Measurements from ENCODE around the gene PPP6R2. TPM values are rescaled to one million over a fixed set of nuclear protein-coding genes. Genes with fewer than 3 reads are reported as not detected.

PPP6R2 gene
- total RNA-seq, 8 experiments from 2014 or later = 25.1 to 75.6 (median 40.4) TPM

- WGBS, 10 experiments = 82 to 100% methylated on average over 1 to 6 of the region's 34 CpGs; no CpG with 5 or more reads in 8 of the 10 experiments
- H3K4me3 ChIP-seq = no peak overlapping the region
- no peak for ATAC-seq (replicated peaks in 6 of 8)
- H3K27ac ChIP-seq = no peak overlapping the region
- in situ Hi-C loops (cut with MboI; ENCODE audit: low pct_unique_long_range_greater_than_20kb in 2 of 9, low sequenced_read_pairs in 9 of 9, unreplicated experiment in 9 of 9) = no loop called here
- no peaks in the 10 kb centered on the region for H3K4me1 ChIP-seq (replicated peaks in 1 of 2)
These were observed 95.5 kb downstream of the PPP6R2 start for GRCh38 chr22:50438305-50439275.

- in situ Hi-C loops (cut with MboI; ENCODE audit: low pct_unique_long_range_greater_than_20kb in 2 of 9, low sequenced_read_pairs in 9 of 9, unreplicated experiment in 9 of 9) = no loop called here
- peaks cover 0 to 2% of the 10 kb centered on the region in 2 donors for H3K4me1 ChIP-seq (replicated peaks in 1 of 2)
- no peak overlapping the region for H3K4me3 ChIP-seq
- no peak for ATAC-seq (replicated peaks in 6 of 8)
- WGBS, 10 experiments = 0 to 97% (median 71%) methylated on average over 1 to 6 of the region's 17 CpGs; no CpG with 5 or more reads in 5 of the 10 experiments
- H3K27ac ChIP-seq = no peak overlapping the region
These were observed 96.3 kb downstream of the PPP6R2 start for GRCh38 chr22:50439314-50439870.

- in situ Hi-C loops (cut with MboI; ENCODE audit: low pct_unique_long_range_greater_than_20kb in 2 of 9, low sequenced_read_pairs in 9 of 9, unreplicated experiment in 9 of 9) = no loop called here
- Histone ChIP-seq H3K4me1 (replicated peaks in 1 of 2) (peaks cover 0 to 2% of the 10 kb centered on the region in 2 donors), H3K27ac (no peak overlapping the region), H3K4me3 (no peak overlapping the region)
- WGBS, 10 experiments = 90 to 100% methylated on average over 2 to 5 of the region's 10 CpGs; no CpG with 5 or more reads in 8 of the 10 experiments
- no peak for ATAC-seq (replicated peaks in 6 of 8)
These were observed 96.8 kb downstream of the PPP6R2 start for GRCh38 chr22:50439871-50440331.

- peaks cover 0 to 2% of the 10 kb centered on the region in 2 donors for H3K4me1 ChIP-seq (replicated peaks in 1 of 2)
- H3K27ac ChIP-seq = no peak overlapping the region
- in situ Hi-C loops (cut with MboI; ENCODE audit: low pct_unique_long_range_greater_than_20kb in 2 of 9, low sequenced_read_pairs in 9 of 9, unreplicated experiment in 9 of 9) = no loop called here
- no peak overlapping the region for H3K4me3 ChIP-seq
- ATAC-seq (replicated peaks in 6 of 8) = peak in 1 of 8 experiments; percentile 6
- 92% methylated on average over 15 of the region's 26 CpGs; no CpG with 5 or more reads in 9 of the 10 experiments for WGBS, 10 experiments
These were observed 97.6 kb downstream of the PPP6R2 start for GRCh38 chr22:50440544-50441249.

- WGBS, 10 experiments = 60 to 100% methylated on average over 1 to 2 of the region's 17 CpGs; no CpG with 5 or more reads in 8 of the 10 experiments
- no peak for ATAC-seq (replicated peaks in 6 of 8)
These were observed 98.4 kb downstream of the PPP6R2 start for GRCh38 chr22:50441428-50441993.

GRCh38 chr22:50443197-50443596, 100.1 kb downstream of the PPP6R2 start:
- H3K27ac ChIP-seq = no peak overlapping the region
- in situ Hi-C loops (cut with MboI; ENCODE audit: low pct_unique_long_range_greater_than_20kb in 2 of 9, low sequenced_read_pairs in 9 of 9, unreplicated experiment in 9 of 9) = no loop called here
- H3K4me1 ChIP-seq (replicated peaks in 1 of 2) = peaks cover 0 to 2% of the 10 kb centered on the region in 2 donors
- no peak overlapping the region for H3K4me3 ChIP-seq
- peak in 4 of 8 experiments; percentile 3 to 25 (median 6) for ATAC-seq (replicated peaks in 6 of 8)
- WGBS, 10 experiments = 92% methylated on average over 2 to 4 of the region's 15 CpGs; no CpG with 5 or more reads in 8 of the 10 experiments

More at GRCh38 chr22:50441428-50441993, 98.4 kb downstream of the PPP6R2 start:
- H3K4me3 ChIP-seq = no peak overlapping the region
- H3K27ac ChIP-seq = no peak overlapping the region
- peaks cover 0 to 2% of the 10 kb centered on the region in 2 donors for H3K4me1 ChIP-seq (replicated peaks in 1 of 2)
- in situ Hi-C loops (cut with MboI; ENCODE audit: low pct_unique_long_range_greater_than_20kb in 2 of 9, low sequenced_read_pairs in 9 of 9, unreplicated experiment in 9 of 9) = no loop called here

GRCh38 chr22:50443801-50444625, 100.9 kb downstream of the PPP6R2 start:
- Histone ChIP-seq H3K27ac (peak overlapping the region in 1 of 2 donors; percentile 21), H3K4me1 (replicated peaks in 1 of 2) (peaks cover 0 to 2% of the 10 kb centered on the region in 2 donors), H3K4me3 (no peak overlapping the region)
- in situ Hi-C loops (cut with MboI; ENCODE audit: low pct_unique_long_range_greater_than_20kb in 2 of 9, low sequenced_read_pairs in 9 of 9, unreplicated experiment in 9 of 9) = no loop called here
- ATAC-seq (replicated peaks in 6 of 8) = peak; percentile 2 to 61 (median 34)
- 17 to 100% (median 70%) methylated on average over 1 to 3 of the region's 28 CpGs; no CpG with 5 or more reads in 5 of the 10 experiments for WGBS, 10 experiments

GRCh38 chr22:50444663-50445062, 101.5 kb downstream of the PPP6R2 start:
- in situ Hi-C loops (cut with MboI; ENCODE audit: low pct_unique_long_range_greater_than_20kb in 2 of 9, low sequenced_read_pairs in 9 of 9, unreplicated experiment in 9 of 9) = no loop called here
- peak in 7 of 8 experiments; percentile 2 to 75 (median 8) for ATAC-seq (replicated peaks in 6 of 8)
- 95% methylated on average over 3 of the region's 5 CpGs; no CpG with 5 or more reads in 9 of the 10 experiments for WGBS, 10 experiments
- H3K4me1 ChIP-seq (replicated peaks in 1 of 2) = peaks cover 0 to 2% of the 10 kb centered on the region in 2 donors
- no peak overlapping the region for H3K27ac ChIP-seq
- H3K4me3 ChIP-seq = no peak overlapping the region

- H3K4me3 ChIP-seq = no peak overlapping the region
- no peak overlapping the region for H3K27ac ChIP-seq
- peak in 2 of 8 experiments; percentile 1 to 2 for ATAC-seq (replicated peaks in 6 of 8)
- H3K4me1 ChIP-seq (replicated peaks in 1 of 2) = peaks cover 0 to 2% of the 10 kb centered on the region in 2 donors
- in situ Hi-C loops (cut with MboI; ENCODE audit: low pct_unique_long_range_greater_than_20kb in 2 of 9, low sequenced_read_pairs in 9 of 9, unreplicated experiment in 9 of 9) = no loop called here
- WGBS, 10 experiments = 83 to 100% (median 90%) methylated on average over 3 to 6 of the region's 30 CpGs; no CpG with 5 or more reads in 7 of the 10 experiments
These were observed 102.1 kb downstream of the PPP6R2 start for GRCh38 chr22:50445071-50445879.

GRCh38 chr22:50445880-50446707, 103.0 kb downstream of the PPP6R2 start:
- no peak for ATAC-seq (replicated peaks in 6 of 8)
- in situ Hi-C loops (cut with MboI; ENCODE audit: low pct_unique_long_range_greater_than_20kb in 2 of 9, low sequenced_read_pairs in 9 of 9, unreplicated experiment in 9 of 9) = no loop called here
- Histone ChIP-seq H3K27ac (no peak overlapping the region), H3K4me3 (no peak overlapping the region), H3K4me1 (replicated peaks in 1 of 2) (peaks cover 0 to 2% of the 10 kb centered on the region in 2 donors)
- WGBS, 10 experiments = 40 to 100% (median 83%) methylated on average over 1 to 2 of the region's 17 CpGs; no CpG with 5 or more reads in 5 of the 10 experiments
